Epithelial cell of proximal tubule (primary cell): ENCODE measurements around the gene TMEM225B. TPM values are rescaled to one million over a fixed set of nuclear protein-coding genes. Genes with fewer than 3 reads are reported as not detected.

Source experiments
- DNase-seq: peaks from one replicate; pipeline ENCODE4 v3.0.0-alpha.2; 2011; ENCODE audit warnings: low read depth
- H3K4me3 ChIP-seq: 2 replicates; pipeline ENCODE4 v1.5.1; 2011; ENCODE audit warnings: low read depth, mild to moderate bottlenecking, low read length
- CTCF ChIP-seq: conservative IDR thresholded peaks from 2 replicates; pipeline ENCODE4 v1.5.1; 2012; ENCODE audit warnings: low read depth, mild to moderate bottlenecking, low read length
- total RNA-seq: library from RNA; depleted of rRNA; stranded (reverse); fragments of >200 nt; gene quantifications from 2 replicates; pipeline ENCODE4 v1.2.3, GENCODE V29; 2015

TMEM225B gene
- total RNA-seq, 1 donor from 2014 or later, result 0.17 TPM

DNA sequence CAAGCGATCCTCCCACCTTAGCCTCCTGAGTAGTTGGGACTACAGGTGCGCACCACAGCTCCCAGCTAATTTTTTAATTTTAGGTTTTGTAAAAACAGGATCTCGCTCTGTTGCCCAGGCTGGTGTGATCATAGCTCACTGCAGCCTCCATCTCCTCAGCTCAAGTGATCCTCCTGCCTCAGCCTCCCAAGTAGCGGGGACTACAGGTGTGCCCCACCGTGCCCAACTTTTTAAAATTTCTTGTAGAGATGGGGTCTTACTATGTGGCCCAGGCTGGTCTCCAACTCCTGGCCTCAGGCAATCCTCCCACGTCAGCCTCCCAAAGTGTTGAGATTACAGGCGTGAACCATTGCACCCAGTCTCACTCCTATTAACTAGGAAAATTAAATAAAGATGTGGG is 7.5 kb downstream of the TMEM225B start:
- H3K4me3 ChIP-seq, result no peak overlapping the region
- no peak for DNase-seq
- TF ChIP-seq CTCF, result no peak

DNA sequence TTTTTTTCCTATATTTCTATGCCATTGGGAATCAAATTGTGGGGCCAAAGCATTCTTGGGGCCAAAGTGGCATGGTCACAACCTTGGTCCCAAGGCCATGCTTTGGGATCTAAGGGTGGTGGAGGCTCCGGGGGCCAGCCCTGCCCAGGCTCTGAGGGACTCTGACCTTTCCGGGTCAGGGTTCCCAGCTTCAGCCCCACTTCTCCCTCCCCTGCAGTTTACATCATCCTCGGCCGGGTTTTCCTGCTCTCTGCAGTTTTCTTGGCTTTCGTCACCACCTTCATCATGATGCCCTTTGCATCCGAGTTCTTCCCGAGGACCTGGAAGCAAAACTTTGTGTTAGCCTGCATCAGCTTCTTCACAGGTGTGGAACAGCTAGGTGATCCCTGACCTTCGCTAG is 8.5 kb downstream of the TMEM225B start:
- no peak for DNase-seq
- H3K4me3 ChIP-seq, result no peak overlapping the region
- TF ChIP-seq CTCF, result no peak

DNA sequence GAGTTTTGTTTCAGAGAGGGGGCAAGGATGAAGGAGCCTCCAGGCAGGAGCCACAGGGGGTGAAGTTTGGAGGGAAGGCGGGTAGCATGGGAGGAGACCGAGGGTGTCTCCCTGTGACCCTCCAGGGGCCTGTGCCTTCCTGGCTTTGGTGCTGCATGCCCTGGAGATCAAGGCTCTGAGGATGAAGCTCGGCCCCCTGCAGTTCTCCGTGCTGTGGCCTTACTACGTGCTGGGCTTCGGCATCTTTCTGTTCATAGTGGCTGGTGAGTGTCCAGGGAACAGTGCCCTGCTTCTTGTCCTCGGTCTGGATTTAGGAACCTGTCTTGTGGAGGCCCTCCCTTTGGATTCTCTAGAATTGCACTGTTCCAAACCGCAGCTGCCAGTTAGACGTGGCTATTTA is 9.5 kb downstream of the TMEM225B start:
- no peak for DNase-seq
- no peak for TF ChIP-seq CTCF
- no peak overlapping the region for H3K4me3 ChIP-seq

- DNase-seq, result no peak
- TF ChIP-seq CTCF, result no peak
- H3K4me3 ChIP-seq, result no peak overlapping the region
Measured at GRCh38 chr7:99614495-99614894, 16.4 kb downstream of the TMEM225B start.

DNA sequence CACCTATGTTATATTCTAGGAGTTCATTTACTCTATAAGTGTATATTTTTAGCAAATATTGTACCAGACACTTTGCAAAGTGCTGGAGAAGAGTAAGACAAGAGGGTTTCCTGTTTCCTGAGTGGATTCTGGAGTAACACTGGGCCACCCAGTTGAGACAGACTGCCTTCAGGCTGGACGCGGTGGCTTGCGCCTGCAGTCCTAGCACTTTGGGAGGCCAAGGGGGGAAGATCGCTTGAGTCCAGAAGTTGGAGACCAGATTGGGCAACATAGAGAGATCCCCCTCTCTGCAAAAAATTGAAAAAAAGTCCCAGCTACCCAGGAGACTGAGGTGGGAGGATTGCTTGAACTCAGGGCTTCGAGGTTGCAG is 17.9 kb downstream of the TMEM225B start:
- no peak for DNase-seq
- peak overlapping the region; percentile 97 for H3K4me3 ChIP-seq
- TF ChIP-seq CTCF, result no peak

- TF ChIP-seq CTCF, result peak; percentile 63
- peak within 1 kb of the TSS; percentile 97 for H3K4me3 ChIP-seq
- peak; percentile 72 for DNase-seq
Measured at GRCh38 chr7:99616359-99617191, 18.5 kb downstream of the TMEM225B start, which contains the start of gene ZSCAN25. ZSCAN25 (plus strand) TSS chr7:99616946; CDS start chr7:99619607, 2,661 bp downstream.
